ENCODE measurements around the gene CCHCR1. TPM values are rescaled to one million over a fixed set of nuclear protein-coding genes. Genes with fewer than 3 reads are reported as not detected.

The CCHCR1 gene
- total and polyA plus RNA-seq, 2 of the 13 experiments (the other 11 are each of a cell fraction or from before 2014, with no cell fraction given): 14.6 to 28.2 TPM

DNA sequence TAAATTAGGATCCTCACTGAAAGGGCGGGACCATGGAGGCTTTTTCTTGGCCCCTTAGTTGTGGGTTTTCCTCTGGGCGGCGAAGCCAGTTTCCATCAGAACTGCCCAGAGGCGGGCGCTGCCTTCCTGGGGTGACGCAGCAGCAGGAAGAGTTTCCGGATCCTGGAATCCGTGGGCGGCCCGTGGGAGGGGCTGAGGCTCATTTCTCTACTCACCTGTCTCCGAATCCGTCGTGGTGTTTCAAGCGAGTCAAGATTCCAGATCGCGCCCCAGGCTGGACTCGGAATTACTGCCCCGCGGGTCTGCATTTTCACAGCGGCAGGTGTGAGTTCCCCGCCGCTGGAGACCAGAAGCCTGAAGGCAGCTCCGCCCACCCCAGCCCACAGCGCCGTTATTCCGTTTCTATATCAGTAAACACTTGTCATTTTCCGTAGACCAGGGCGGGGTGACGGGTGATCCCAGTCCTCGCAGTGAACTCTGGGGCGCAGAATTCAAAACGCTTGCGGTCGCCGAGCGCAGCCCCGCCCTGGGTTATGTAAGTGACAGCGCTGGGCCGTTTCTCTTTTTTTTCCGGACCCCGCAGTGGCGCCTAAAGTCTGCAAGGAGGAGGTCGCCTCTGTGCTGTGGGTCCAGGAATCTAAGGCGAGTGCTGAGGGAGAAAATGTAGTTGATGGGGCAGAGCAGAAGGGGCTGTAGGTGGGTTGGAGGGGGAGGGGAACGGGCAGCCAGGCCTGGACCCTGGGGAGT, 40.1 kb upstream of the CCHCR1 start (continued):
- TF ChIP-seq, protein P1, sequence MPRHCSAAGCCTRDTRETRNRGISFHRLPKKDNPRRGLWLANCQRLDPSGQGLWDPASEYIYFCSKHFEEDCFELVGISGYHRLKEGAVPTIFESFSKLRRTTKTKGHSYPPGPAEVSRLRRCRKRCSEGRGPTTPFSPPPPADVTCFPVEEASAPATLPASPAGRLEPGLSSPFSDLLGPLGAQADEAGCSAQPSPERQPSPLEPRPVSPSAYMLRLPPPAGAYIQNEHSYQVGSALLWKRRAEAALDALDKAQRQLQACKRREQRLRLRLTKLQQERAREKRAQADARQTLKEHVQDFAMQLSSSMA (CRISPR knock-in tag; IDR thresholded peaks at IDR 0.05): 0 out of 2 replicates have a peak, but pooled peaks have one; percentile 80
- TF ChIP-seq MAF1 (CRISPR knock-in tag; IDR thresholded peaks at IDR 0.05; ENCODE audit: borderline replicate concordance) (no peak), NFE2L2 (IDR thresholded peaks at IDR 0.05; ENCODE audit: low read length) (no peak), HIVEP1 (CRISPR knock-in tag; IDR thresholded peaks at IDR 0.05) (peak; percentile 35; the same call in 1 of the 2 replicates), CHCHD3 (CRISPR knock-in tag; IDR thresholded peaks at IDR 0.05) (no peak), ZNF607 (CRISPR knock-in tag; IDR thresholded peaks at IDR 0.05; ENCODE audit: borderline replicate concordance) (peak; percentile 11; the same call in 1 of the 2 replicates), SUZ12 (IDR thresholded peaks at IDR 0.05; ENCODE audit: low read depth, low read length) (no peak), MXI1 (IDR thresholded peaks at IDR 0.05; ENCODE audit: borderline replicate concordance, low read depth, low read length) (peak; percentile 51; the same call in 1 of the 3 replicates), ARNT2 (CRISPR knock-in tag; IDR thresholded peaks at IDR 0.05; ENCODE audit: low read depth) (0 out of 2 replicates have a peak, but pooled peaks have one; percentile 40), KDM3A (CRISPR knock-in tag; IDR thresholded peaks at IDR 0.05; ENCODE audit: low read depth) (no peak), MIXL1 (CRISPR knock-in tag; IDR thresholded peaks at IDR 0.05) (no peak), ZSCAN22 (CRISPR knock-in tag; IDR thresholded peaks at IDR 0.05) (no peak), CEBPG (CRISPR knock-in tag; IDR thresholded peaks at IDR 0.05) (no peak)
- TF ChIP-seq, protein P2, sequence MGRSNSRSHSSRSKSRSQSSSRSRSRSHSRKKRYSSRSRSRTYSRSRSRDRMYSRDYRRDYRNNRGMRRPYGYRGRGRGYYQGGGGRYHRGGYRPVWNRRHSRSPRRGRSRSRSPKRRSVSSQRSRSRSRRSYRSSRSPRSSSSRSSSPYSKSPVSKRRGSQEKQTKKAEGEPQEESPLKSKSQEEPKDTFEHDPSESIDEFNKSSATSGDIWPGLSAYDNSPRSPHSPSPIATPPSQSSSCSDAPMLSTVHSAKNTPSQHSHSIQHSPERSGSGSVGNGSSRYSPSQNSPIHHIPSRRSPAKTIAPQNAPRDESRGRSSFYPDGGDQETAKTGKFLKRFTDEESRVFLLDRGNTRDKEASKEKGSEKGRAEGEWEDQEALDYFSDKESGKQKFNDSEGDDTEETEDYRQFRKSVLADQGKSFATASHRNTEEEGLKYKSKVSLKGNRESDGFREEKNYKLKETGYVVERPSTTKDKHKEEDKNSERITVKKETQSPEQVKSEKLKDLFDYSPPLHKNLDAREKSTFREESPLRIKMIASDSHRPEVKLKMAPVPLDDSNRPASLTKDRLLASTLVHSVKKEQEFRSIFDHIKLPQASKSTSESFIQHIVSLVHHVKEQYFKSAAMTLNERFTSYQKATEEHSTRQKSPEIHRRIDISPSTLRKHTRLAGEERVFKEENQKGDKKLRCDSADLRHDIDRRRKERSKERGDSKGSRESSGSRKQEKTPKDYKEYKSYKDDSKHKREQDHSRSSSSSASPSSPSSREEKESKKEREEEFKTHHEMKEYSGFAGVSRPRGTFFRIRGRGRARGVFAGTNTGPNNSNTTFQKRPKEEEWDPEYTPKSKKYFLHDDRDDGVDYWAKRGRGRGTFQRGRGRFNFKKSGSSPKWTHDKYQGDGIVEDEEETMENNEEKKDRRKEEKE (IDR thresholded peaks at IDR 0.05): no peak
- TF ChIP-seq, protein P3, sequence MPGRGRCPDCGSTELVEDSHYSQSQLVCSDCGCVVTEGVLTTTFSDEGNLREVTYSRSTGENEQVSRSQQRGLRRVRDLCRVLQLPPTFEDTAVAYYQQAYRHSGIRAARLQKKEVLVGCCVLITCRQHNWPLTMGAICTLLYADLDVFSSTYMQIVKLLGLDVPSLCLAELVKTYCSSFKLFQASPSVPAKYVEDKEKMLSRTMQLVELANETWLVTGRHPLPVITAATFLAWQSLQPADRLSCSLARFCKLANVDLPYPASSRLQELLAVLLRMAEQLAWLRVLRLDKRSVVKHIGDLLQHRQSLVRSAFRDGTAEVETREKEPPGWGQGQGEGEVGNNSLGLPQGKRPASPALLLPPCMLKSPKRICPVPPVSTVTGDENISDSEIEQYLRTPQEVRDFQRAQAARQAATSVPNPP (CRISPR knock-in tag; IDR thresholded peaks at IDR 0.05): no peak; the same call in 1 of the 2 replicates

Measured in HepG2 (cell line).